Mammary epithelial cell (primary cell): ENCODE results near the gene CEP112.

Source experiments
- CTCF ChIP-seq, 2 donors: IDR thresholded peaks in 1 of 2; conservative IDR thresholded peaks in 1 of 2; 2 replicates each; pipeline ENCODE4 v1.5.1; 2011 to 2012; ENCODE audit warnings: inconsistent platforms in 2 of 2, low read length in 2 of 2, mild to moderate bottlenecking in 2 of 2, control low read depth in 1 of 2, low read depth in 1 of 2; ENCODE audit not compliant: insufficient read depth in 1 of 2; ENCODE audit errors: extremely low read depth in 1 of 2
- EZH2 ChIP-seq: IDR thresholded peaks from 2 replicates; pipeline ENCODE4 v1.6.1; 2012; ENCODE audit warnings: low read length, inconsistent platforms, borderline replicate concordance

DNA sequence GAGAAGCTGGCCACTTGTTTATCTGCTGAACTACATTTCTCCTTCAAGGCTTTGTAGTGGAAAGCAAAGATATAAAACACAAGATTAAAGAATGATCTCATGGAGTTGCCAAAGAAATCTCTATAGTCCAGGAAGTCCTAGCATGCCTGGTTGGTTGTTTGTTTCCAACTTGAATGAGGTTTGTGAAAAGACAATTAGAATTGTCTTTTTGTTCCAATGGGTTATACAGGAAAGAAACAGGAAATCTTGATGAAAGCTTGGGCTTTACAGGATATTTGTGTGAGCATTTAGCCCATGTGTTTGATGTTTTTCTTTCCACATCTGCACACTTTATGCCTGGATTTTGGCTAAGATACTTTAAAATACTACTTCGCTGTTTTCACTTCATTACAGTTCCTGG is 273.4 kb downstream of the CEP112 start:
- TF ChIP-seq CTCF (conservative IDR thresholded peaks at IDR 0.05 in 1 of 2, IDR thresholded peaks at IDR 0.05 in 1 of 2; ENCODE audit: extremely low read depth in 1 of 2, insufficient read depth in 1 of 2, low read depth in 1 of 2, low read length in 2 of 2) (no peak), EZH2 (no peak)
